Loucy (cell line): ENCODE results near the gene SKA1.

ENCODE experiments used
- EZH2phosphoT487 ChIP-seq: fragments of 200-600 bp; IDR thresholded peaks from 2 replicates; pipeline ENCODE4 v1.6.1; 2018; ENCODE audit warnings: antibody characterized with exemption, mild to moderate bottlenecking, moderate library complexity, borderline replicate concordance
- TF ChIP-seq, protein P1 (sequence below): fragments of 200-600 bp; sonication (generic); conservative IDR thresholded peaks from 2 replicates; pipeline ENCODE4 v1.5.1; 2014; ENCODE audit warnings: mild to moderate bottlenecking, antibody characterized with exemption, low read length

DNA sequence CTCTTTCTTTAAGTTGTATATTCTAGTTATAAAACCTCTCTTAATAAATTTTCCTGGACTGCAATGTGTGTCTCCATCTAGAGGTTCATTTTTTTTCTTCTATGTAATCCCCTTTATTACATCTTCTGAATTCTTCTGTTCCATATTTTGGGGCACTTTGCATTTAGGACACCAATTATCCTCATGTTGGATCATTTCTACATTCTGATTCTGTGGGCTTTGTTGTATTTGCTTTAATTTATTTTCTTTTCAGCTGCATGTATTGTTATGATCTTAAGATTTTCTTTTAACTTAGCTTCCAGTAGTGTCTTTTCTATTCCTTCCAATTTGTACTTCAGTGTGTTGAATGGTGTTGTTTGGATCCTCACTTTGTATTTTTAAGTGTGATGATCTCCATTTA, 5.2 kb upstream of the SKA1 start:
- TF ChIP-seq, protein P1, sequence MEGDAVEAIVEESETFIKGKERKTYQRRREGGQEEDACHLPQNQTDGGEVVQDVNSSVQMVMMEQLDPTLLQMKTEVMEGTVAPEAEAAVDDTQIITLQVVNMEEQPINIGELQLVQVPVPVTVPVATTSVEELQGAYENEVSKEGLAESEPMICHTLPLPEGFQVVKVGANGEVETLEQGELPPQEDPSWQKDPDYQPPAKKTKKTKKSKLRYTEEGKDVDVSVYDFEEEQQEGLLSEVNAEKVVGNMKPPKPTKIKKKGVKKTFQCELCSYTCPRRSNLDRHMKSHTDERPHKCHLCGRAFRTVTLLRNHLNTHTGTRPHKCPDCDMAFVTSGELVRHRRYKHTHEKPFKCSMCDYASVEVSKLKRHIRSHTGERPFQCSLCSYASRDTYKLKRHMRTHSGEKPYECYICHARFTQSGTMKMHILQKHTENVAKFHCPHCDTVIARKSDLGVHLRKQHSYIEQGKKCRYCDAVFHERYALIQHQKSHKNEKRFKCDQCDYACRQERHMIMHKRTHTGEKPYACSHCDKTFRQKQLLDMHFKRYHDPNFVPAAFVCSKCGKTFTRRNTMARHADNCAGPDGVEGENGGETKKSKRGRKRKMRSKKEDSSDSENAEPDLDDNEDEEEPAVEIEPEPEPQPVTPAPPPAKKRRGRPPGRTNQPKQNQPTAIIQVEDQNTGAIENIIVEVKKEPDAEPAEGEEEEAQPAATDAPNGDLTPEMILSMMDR, result no peak
- TF ChIP-seq EZH2phosphoT487, result no peak
